NCI-H2107 treated with DMSO at 0.1 percent for 48 hours (cell line): ENCODE measurements around the gene TMCC1.
"Not testable (repeated sequence)": the region's sequence is repeated elsewhere in the genome, so short reads cannot be mapped to it uniquely, and the experiment has no call there.

Source experiments
- DNase-seq: peaks from one replicate; lab custom pipeline; 2025; ENCODE audit not compliant: unreplicated experiment; lab: John Stamatoyannopoulos, UW

Gene TMCC1

GRCh38 chr3:129777806-129778205 is 115.7 kb downstream of the TMCC1 start:
- DNase-seq: no peak

- DNase-seq: no peak
Observed at GRCh38 chr3:129775870-129776269, 117.6 kb downstream of the TMCC1 start.

- DNase-seq: no peak
Observed at GRCh38 chr3:129773691-129774663, 119.5 kb downstream of the TMCC1 start.

- no peak for DNase-seq
Observed at GRCh38 chr3:129770604-129771003, 122.9 kb downstream of the TMCC1 start.

- DNase-seq: no peak
Observed at GRCh38 chr3:129769616-129770015, 123.9 kb downstream of the TMCC1 start.

GRCh38 chr3:129768728-129769127 is 124.8 kb downstream of the TMCC1 start:
- DNase-seq: no peak

- no peak for DNase-seq
Observed at GRCh38 chr3:129766135-129766534, 127.4 kb downstream of the TMCC1 start.

- DNase-seq: no peak
Observed at GRCh38 chr3:129764090-129764489, 129.4 kb downstream of the TMCC1 start.

GRCh38 chr3:129758785-129759320 is 134.7 kb downstream of the TMCC1 start:
- no peak for DNase-seq

- no peak for DNase-seq
Observed at GRCh38 chr3:129758306-129758705, 135.2 kb downstream of the TMCC1 start.

- no peak for DNase-seq
Observed at GRCh38 chr3:129756871-129757270, 136.6 kb downstream of the TMCC1 start.

- not testable (repeated sequence) for DNase-seq
Observed at GRCh38 chr3:129751105-129751504, 142.4 kb downstream of the TMCC1 start.

GRCh38 chr3:129749692-129750091 is 143.8 kb downstream of the TMCC1 start:
- no peak for DNase-seq

GRCh38 chr3:129747992-129748391 is 145.5 kb downstream of the TMCC1 start:
- DNase-seq: no peak

- no peak for DNase-seq
Observed at GRCh38 chr3:129747136-129747535, 146.4 kb downstream of the TMCC1 start.

- no peak for DNase-seq
Observed at GRCh38 chr3:129746629-129747028, 146.9 kb downstream of the TMCC1 start.

GRCh38 chr3:129745253-129745652 is 148.3 kb downstream of the TMCC1 start:
- DNase-seq: no peak

GRCh38 chr3:129741794-129742193 is 151.7 kb downstream of the TMCC1 start:
- no peak for DNase-seq

- DNase-seq: no peak
Observed at GRCh38 chr3:129740090-129740489, 153.4 kb downstream of the TMCC1 start.

- no peak for DNase-seq
Observed at GRCh38 chr3:129739634-129740033, 153.9 kb downstream of the TMCC1 start.

GRCh38 chr3:129738172-129738571 is 155.3 kb downstream of the TMCC1 start:
- DNase-seq: no peak

GRCh38 chr3:129736070-129736469 is 157.4 kb downstream of the TMCC1 start:
- DNase-seq: no peak
